ENCODE measurements around the gene BRIP1. TPM values are rescaled to one million over a fixed set of nuclear protein-coding genes. Genes with fewer than 3 reads are reported as not detected.

BRIP1 gene
- total and polyA plus RNA-seq, 9 of the 15 experiments (the other 6 are each of a cell fraction or from before 2014, with no cell fraction given) = 2.4 to 17.5 (median 11.2) TPM

DNA sequence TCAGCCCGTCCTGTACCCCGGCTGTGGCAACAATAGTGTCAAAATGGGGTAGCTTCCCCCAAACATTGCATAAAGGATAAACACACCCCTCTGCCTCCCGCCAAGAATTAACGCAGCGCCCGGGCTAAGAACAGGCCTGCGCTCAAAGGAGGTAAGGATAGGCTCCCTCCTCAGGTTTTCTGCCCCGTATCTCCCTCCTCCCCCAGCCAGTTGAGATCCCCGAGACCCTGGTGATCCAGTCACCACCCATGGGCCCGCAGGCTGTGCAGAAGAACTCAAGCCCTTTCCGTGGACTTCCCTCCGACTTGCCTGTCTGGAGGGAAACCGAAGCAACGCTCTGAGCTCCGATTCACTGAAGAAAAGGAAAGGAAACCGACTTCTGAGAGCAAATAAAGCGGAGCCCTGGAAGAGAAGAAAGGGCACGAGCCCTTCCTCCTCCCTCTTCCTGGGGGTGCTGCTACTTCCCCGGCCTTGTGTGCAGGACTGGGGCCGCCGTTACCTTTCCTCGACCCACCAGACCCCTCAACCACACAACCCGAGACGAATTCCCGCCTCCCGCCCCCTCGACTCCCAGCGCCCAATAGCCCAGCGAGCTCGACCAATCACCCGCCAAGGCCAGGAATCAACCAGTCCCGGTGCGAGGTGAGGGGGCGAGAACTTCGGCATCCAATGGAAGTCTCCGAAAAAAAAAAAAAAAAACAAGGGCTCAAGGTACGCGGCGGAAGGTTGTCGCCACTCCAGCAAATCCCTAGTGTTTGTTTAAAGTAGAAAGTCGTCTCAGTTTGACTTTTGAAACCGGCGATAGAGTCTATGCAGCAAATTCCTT is at the start of gene BRIP1 (continued):
- TF ChIP-seq, protein P1, sequence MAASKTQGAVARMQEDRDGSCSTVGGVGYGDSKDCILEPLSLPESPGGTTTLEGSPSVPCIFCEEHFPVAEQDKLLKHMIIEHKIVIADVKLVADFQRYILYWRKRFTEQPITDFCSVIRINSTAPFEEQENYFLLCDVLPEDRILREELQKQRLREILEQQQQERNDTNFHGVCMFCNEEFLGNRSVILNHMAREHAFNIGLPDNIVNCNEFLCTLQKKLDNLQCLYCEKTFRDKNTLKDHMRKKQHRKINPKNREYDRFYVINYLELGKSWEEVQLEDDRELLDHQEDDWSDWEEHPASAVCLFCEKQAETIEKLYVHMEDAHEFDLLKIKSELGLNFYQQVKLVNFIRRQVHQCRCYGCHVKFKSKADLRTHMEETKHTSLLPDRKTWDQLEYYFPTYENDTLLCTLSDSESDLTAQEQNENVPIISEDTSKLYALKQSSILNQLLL (CRISPR knock-in tag; IDR thresholded peaks at IDR 0.05; ENCODE audit: borderline replicate concordance) = no peak
- TF ChIP-seq TGIF2 (CRISPR knock-in tag; IDR thresholded peaks at IDR 0.05) (no peak), LEF1 (IDR thresholded peaks at IDR 0.05) (0 out of 2 replicates have a peak, but pooled peaks have one; percentile 26), PHF8 (IDR thresholded peaks at IDR 0.05; ENCODE audit: borderline replicate concordance, low read length) (peak; percentile 90), FOXK2 (conservative IDR thresholded peaks at IDR 0.05 in 1 of 2, IDR thresholded peaks at IDR 0.05 in 1 of 2; ENCODE audit: low read depth in 2 of 2) (peak; percentile 68 to 77), L3MBTL2 (IDR thresholded peaks at IDR 0.05) (peak; percentile 65), MYBL2 (IDR thresholded peaks at IDR 0.05; ENCODE audit: low read depth) (peak; percentile 58), MYBL2 (CRISPR knock-in tag; IDR thresholded peaks at IDR 0.05; ENCODE audit: borderline replicate concordance) (no peak), FOXP1 (CRISPR knock-in tag; IDR thresholded peaks at IDR 0.05) (peak; percentile 28; the same call in 1 of the 2 replicates), RFX5 (IDR thresholded peaks at IDR 0.05; ENCODE audit: low read depth, low read length) (0 out of 2 replicates have a peak, but pooled peaks have one; percentile 20), RCOR1 (IDR thresholded peaks at IDR 0.05; ENCODE audit: borderline replicate concordance in 1 of 2, low read depth in 2 of 2, low read length in 2 of 2) (peak in 1 of 2 experiments; percentile 29; a peak in 1 of 4 replicates), POLR2H (tag; IDR thresholded peaks at IDR 0.05; ENCODE audit: low read depth) (peak; percentile 83), SMAD1 (IDR thresholded peaks at IDR 0.05; ENCODE audit: low read depth, low read length, partially characterized antibody) (peak; percentile 46), CHD2 (IDR thresholded peaks at IDR 0.05; ENCODE audit: low read depth, low read length) (peak; percentile 74), HMGN3 (IDR thresholded peaks at IDR 0.05; ENCODE audit: borderline replicate concordance, extremely low read depth, insufficient read length, low read depth, low read length) (peak; percentile 27), ZNF384 (IDR thresholded peaks at IDR 0.05; ENCODE audit: low read depth, low read length) (peak; percentile 100), BCOR (IDR thresholded peaks at IDR 0.05) (0 out of 2 replicates have a peak, but pooled peaks have one; percentile 25), ASH1L (IDR thresholded peaks at IDR 0.05; ENCODE audit: borderline replicate concordance, low read depth, partially characterized antibody) (peak; percentile 91)
- TF ChIP-seq, protein P2, sequence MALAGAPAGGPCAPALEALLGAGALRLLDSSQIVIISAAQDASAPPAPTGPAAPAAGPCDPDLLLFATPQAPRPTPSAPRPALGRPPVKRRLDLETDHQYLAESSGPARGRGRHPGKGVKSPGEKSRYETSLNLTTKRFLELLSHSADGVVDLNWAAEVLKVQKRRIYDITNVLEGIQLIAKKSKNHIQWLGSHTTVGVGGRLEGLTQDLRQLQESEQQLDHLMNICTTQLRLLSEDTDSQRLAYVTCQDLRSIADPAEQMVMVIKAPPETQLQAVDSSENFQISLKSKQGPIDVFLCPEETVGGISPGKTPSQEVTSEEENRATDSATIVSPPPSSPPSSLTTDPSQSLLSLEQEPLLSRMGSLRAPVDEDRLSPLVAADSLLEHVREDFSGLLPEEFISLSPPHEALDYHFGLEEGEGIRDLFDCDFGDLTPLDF (CRISPR knock-in tag; IDR thresholded peaks at IDR 0.05) = peak; percentile 72; the same call in 1 of the 2 replicates
- TF ChIP-seq, protein P3, sequence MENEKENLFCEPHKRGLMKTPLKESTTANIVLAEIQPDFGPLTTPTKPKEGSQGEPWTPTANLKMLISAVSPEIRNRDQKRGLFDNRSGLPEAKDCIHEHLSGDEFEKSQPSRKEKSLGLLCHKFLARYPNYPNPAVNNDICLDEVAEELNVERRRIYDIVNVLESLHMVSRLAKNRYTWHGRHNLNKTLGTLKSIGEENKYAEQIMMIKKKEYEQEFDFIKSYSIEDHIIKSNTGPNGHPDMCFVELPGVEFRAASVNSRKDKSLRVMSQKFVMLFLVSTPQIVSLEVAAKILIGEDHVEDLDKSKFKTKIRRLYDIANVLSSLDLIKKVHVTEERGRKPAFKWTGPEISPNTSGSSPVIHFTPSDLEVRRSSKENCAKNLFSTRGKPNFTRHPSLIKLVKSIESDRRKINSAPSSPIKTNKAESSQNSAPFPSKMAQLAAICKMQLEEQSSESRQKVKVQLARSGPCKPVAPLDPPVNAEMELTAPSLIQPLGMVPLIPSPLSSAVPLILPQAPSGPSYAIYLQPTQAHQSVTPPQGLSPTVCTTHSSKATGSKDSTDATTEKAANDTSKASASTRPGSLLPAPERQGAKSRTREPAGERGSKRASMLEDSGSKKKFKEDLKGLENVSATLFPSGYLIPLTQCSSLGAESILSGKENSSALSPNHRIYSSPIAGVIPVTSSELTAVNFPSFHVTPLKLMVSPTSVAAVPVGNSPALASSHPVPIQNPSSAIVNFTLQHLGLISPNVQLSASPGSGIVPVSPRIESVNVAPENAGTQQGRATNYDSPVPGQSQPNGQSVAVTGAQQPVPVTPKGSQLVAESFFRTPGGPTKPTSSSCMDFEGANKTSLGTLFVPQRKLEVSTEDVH (IDR thresholded peaks at IDR 0.05; ENCODE audit: low read depth, partially characterized antibody) = peak; percentile 99
